GM20000 (cell line): ENCODE measurements around the gene CDH9.

Experiments
- DNase-seq: peaks from one replicate; pipeline ENCODE4 v3.0.0; 2012; ENCODE audit warnings: low spot score
- TF ChIP-seq, protein P1 (sequence below): IDR thresholded peaks from 2 replicates; pipeline ENCODE4 v1.5.1; 2012; ENCODE audit warnings: mild to moderate bottlenecking, control low read depth; ENCODE audit errors: extremely low read depth, missing control alignments

The CDH9 gene

DNA sequence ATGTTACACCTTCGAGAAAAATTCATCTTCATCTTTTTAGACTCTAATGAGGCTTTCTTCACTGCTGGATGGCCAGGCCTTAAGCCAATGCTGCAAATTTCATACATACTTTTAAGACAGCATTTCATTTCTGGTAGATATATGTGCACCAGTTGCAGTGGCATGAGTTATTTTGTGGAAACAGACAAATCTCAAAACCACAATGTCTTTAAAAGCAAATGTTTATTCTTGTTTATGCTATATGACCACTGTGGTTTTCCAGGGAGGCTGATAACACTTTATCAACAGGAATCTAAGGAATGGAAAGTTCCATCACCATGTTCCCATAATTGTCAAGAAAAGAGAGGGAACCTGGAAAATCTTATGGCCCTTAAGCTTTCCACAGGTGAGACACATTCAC lies 27.7 kb downstream of the CDH9 start:
- no peak for DNase-seq
- TF ChIP-seq, protein P1, sequence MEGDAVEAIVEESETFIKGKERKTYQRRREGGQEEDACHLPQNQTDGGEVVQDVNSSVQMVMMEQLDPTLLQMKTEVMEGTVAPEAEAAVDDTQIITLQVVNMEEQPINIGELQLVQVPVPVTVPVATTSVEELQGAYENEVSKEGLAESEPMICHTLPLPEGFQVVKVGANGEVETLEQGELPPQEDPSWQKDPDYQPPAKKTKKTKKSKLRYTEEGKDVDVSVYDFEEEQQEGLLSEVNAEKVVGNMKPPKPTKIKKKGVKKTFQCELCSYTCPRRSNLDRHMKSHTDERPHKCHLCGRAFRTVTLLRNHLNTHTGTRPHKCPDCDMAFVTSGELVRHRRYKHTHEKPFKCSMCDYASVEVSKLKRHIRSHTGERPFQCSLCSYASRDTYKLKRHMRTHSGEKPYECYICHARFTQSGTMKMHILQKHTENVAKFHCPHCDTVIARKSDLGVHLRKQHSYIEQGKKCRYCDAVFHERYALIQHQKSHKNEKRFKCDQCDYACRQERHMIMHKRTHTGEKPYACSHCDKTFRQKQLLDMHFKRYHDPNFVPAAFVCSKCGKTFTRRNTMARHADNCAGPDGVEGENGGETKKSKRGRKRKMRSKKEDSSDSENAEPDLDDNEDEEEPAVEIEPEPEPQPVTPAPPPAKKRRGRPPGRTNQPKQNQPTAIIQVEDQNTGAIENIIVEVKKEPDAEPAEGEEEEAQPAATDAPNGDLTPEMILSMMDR = no peak

DNA sequence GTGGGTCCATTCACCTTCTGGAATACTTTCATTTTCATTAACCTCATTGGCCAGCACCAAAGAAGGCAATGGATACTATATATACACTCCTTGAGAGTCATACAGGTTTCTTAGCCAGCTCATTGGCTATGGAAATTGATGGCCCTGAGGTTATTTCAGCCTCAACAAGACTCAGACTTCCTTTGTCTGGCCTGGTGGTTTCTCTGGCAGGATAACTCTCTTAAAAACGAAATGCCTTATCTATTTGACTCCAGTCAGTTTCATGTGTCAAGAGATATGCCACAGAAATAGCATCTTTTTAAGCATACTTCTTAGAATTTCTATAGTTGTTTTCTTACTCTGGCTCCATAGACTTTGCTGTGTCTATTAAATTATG lies 28.9 kb downstream of the CDH9 start:
- no peak for DNase-seq
- TF ChIP-seq, protein P1 = no peak

DNA sequence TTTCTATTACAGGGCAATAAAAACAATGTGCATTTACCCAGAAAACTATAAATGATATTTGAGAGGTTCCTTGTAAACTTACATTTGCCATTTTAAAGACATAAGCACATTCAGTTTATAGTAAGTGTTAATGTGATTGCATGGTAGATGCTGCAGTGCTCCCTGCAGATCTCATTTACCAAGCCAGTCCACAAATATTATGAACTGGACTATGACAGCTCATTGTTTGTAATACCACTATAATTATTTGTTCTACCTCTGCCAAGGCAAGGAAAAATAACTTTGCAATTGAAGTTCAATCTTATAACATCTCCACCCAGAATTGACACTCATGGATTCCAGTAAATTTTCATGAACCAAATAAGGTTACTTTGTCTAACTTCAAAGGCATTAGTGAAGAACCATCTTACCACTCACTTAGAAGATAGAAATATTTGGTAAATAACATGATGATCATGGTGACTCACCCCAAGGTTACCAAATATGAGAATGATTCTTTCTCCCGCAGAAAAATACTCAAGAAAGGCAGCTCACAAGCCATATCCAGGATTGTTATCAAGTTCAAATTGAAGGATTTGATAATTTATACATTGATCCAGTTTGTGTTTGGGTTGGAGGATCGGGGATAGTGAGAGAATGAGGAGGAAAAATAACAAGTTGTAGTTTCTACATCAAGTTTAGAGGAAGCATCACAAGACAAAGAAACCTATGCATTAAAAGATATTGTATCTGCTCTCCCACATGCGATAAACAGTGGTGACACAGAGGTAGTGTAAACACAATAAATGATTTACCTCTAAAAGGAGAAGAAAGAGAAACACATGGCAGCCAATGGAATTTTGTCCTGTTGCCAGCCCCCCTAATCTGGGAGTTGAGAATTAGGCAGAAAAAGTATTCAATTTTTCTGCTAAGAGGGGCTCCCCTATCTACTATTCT lies 29.5 kb downstream of the CDH9 start:
- TF ChIP-seq, protein P1 = no peak
- no peak for DNase-seq

DNA sequence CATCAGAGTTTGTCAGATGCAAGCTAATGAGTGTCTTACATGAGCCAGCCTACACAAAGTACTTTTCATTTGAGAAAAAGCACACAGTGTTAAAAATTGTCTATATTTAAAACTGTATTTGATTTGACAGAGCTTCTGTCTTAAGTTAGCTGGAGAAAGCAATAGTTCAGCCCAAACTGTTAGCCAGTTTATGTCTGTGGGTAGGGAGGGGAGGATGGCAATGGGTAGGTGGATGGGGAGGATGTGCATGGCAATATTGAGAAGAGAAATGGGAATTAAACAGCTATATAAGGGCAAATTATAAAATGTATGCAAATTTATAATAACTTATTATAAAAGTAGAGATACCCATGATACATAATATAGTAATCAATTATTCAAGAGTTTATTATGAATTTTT lies 31.3 kb downstream of the CDH9 start:
- TF ChIP-seq, protein P1 = no peak
- no peak for DNase-seq

DNA sequence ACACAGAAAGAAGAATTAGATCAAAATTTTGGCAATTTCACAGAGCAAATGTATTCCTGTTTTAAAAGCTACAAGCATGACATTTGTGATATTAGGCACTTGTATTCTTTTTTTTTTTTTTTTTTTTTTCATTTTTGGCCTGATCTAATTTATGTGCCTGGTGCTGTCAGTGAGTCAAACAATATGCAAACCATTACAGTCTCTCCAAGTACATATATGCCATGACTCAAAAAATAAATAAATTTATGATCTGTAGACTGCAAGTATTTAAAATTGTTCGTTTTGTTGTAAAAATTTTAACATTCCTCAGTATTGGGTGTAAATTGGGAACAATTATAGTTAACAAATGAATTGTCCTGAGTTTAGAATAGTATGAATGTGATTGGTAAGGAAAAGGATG lies 51.4 kb downstream of the CDH9 start:
- no peak for DNase-seq
- TF ChIP-seq, protein P1 = no peak

DNA sequence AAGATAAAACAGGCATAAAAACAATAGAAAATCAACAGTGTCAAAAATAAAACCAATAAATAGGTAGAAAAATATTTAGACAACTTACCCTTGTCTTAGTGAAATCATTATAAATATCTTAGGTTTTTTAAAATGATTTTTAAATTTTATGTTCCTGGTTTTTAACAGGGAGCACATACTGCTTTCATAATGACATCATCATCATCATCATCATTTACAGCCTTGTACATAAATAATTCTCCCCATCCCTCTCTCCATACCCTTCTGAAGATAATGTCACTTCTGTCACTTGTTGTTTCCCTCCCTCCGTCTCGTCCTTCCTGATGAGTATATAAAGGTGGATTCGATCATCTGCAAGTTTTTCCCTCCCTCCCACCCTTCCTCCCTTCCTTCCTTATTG lies 56.6 kb downstream of the CDH9 start:
- TF ChIP-seq, protein P1 = no peak
- no peak for DNase-seq

DNA sequence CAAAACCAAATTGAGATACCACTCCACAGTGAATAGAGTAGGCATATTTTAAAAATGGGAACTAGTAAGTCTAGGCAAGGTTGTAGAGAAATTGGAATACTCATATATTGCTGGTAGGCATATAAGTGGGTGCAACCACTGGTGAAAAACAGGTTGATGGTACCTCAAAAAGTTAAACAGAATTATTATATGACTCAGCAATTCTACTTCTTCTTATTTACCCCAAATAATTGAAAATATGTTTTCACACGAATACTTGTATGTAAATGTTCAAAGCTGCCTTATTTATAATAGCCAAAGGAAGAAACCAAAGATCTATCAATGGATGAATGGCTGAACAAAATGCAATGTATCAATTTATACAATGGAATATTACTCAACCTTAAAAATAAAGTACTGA lies 79.1 kb downstream of the CDH9 start:
- TF ChIP-seq, protein P1 = no peak
- DNase-seq = no peak
